ENCODE results near the gene C16orf89.
"Not testable (repeated sequence)": the region's sequence is repeated elsewhere in the genome, so short reads cannot be mapped to it uniquely, and the experiment has no call there.

Gene C16orf89

DNA sequence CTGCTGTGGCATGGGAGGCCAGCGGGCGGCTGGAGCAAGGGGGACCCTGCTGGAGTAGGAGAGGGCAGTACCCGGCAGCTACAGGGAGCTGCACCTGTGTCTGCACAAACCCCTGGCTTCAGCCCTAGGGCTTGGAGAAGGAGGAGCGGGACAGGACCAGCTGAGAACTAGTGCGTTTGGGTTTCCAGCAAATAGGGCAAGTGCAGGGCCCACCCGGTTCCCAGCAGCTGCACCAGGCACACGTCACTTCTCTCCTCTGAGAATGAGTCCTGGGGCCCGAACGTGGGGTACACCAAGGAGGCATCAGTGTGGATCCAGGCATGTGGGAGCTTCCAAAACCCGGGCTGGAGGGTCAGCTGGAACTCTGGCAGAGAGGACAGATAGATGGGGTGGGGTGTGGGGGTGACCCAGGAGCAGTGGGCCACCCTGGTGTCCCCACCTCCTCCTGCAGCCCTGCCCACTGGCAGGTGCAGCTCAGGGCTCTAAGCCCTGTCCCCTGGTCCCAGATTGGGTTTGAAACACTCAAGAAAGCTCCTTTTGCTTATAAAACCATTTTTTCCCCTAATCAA, 5.6 kb downstream of the C16orf89 start:
- peaks cover 10% of the 10 kb centered on the region for H3K4me1 ChIP-seq (ENCODE audit: control insufficient read depth, insufficient read depth, low read length, poor library complexity, severe bottlenecking)
- H3K9me3 ChIP-seq (ENCODE audit: control insufficient read depth, low read length): no peaks in the 10 kb centered on the region
- no peak overlapping the region for H3K4me3 ChIP-seq (ENCODE audit: extremely low read depth, insufficient read depth, low read length, poor library complexity, severe bottlenecking)
- no peak overlapping the region for H3K27ac ChIP-seq (ENCODE audit: low read depth, low read length, severe bottlenecking)
- no peaks in the 10 kb centered on the region for H3K36me3 ChIP-seq (ENCODE audit: control insufficient read depth, insufficient read depth, low read length)
- WGBS, 2 experiments (ENCODE audit: insufficient coverage in 2 of 2): 46 to 56% methylated on average over 8 to 9 of the region's 10 CpGs

DNA sequence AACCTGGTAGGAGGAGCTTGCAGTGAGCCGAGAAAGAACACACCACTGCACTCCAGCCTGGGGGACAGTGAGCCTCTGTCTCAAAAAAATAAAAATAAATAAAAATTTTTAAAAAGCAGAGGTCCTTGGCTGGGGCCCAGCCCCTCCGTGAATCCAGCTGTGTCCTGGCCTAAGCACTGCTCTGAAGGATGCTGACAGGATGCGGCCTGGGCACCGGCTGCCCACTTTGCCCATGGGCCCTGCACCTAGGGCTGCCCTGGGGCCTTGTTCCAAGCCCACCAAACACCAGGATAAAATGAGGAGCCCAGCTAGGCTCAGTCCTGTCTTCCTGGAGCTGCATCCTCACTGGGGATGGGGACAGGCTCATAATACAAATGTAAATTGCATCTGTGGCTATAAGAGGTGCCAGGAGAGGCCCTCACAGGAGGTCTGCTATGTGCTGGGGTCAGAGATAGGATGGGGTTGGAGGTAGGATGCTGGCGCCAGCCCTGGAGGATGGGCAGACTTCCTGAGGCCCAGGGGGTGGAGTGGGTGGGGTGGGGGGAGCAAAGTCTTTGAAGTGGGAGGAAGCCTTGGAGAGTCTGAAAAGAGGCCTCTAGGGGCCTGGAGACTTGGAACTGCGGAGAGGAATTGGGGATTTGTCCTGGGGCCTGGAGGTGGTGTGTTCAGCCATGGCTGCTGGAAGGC, 6.2 kb downstream of the C16orf89 start:
- no peaks in the 10 kb centered on the region for H3K36me3 ChIP-seq (ENCODE audit: control insufficient read depth, insufficient read depth, low read length)
- H3K4me1 ChIP-seq (ENCODE audit: control insufficient read depth, insufficient read depth, low read length, poor library complexity, severe bottlenecking): peaks cover 10% of the 10 kb centered on the region
- 45 to 54% methylated on average over 5 of the region's 6 CpGs for WGBS, 2 experiments (ENCODE audit: insufficient coverage in 2 of 2)
- no peak overlapping the region for H3K4me3 ChIP-seq (ENCODE audit: extremely low read depth, insufficient read depth, low read length, poor library complexity, severe bottlenecking)
- no peaks in the 10 kb centered on the region for H3K9me3 ChIP-seq (ENCODE audit: control insufficient read depth, low read length)
- no peak overlapping the region for H3K27ac ChIP-seq (ENCODE audit: low read depth, low read length, severe bottlenecking)

DNA sequence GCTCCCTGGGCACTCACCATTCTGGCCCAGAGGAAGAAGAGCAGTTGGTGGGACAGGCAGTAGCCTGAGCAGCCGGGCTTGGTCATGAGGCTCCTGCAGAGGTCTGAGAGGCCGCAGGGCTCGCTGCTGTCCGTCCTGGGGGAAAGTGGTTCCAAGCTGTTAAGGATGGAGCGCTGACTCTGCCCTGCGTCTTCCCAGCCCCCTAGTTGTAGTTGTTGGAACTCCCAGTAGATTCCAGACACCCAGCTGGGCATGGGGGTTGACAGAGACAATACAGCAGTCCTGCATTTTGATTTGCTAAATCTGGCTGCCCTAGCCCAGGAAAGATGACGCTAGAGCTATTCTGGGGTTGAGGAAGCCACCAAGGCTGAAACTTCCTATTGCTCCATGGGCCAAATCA, 7.3 kb downstream of the C16orf89 start:
- Histone ChIP-seq H3K4me1 (ENCODE audit: control insufficient read depth, insufficient read depth, low read length, poor library complexity, severe bottlenecking) (peaks cover 10% of the 10 kb centered on the region), H3K9me3 (ENCODE audit: control insufficient read depth, low read length) (no peaks in the 10 kb centered on the region), H3K36me3 (ENCODE audit: control insufficient read depth, insufficient read depth, low read length) (no peaks in the 10 kb centered on the region), H3K27ac (ENCODE audit: low read depth, low read length, severe bottlenecking) (no peak overlapping the region), H3K4me3 (ENCODE audit: extremely low read depth, insufficient read depth, low read length, poor library complexity, severe bottlenecking) (no peak overlapping the region)
- WGBS, 2 experiments (ENCODE audit: insufficient coverage in 2 of 2): 8 to 16% methylated on average over 5 to 6 of the region's 7 CpGs

DNA sequence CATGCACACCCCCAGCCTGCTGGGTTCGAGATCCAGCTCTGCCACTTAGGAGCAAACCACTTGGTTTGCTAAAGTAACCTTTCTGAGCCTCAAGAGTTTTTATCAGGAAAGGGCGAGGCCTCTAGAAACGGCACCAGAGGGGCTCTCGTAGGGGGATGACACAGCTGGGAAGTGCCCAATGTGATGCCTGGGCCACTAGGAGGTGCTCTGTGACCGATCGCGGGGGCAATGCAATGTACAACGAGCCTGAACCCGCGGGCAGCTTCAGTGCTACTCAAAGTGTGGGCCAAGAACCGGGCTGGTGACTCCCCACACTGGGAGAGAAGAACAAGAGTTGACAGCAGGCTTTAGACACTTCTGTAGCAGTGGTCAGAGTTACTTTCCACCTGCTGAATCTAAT, 9.4 kb downstream of the C16orf89 start:
- Histone ChIP-seq H3K36me3 (ENCODE audit: control insufficient read depth, insufficient read depth, low read length) (no peaks in the 10 kb centered on the region), H3K27ac (ENCODE audit: low read depth, low read length, severe bottlenecking) (no peak overlapping the region), H3K9me3 (ENCODE audit: control insufficient read depth, low read length) (no peaks in the 10 kb centered on the region), H3K4me3 (ENCODE audit: extremely low read depth, insufficient read depth, low read length, poor library complexity, severe bottlenecking) (no peak overlapping the region), H3K4me1 (ENCODE audit: control insufficient read depth, insufficient read depth, low read length, poor library complexity, severe bottlenecking) (peaks cover 10% of the 10 kb centered on the region)
- 20 to 21% methylated on average over 11 of the region's 11 CpGs for WGBS, 2 experiments (ENCODE audit: insufficient coverage in 2 of 2)

DNA sequence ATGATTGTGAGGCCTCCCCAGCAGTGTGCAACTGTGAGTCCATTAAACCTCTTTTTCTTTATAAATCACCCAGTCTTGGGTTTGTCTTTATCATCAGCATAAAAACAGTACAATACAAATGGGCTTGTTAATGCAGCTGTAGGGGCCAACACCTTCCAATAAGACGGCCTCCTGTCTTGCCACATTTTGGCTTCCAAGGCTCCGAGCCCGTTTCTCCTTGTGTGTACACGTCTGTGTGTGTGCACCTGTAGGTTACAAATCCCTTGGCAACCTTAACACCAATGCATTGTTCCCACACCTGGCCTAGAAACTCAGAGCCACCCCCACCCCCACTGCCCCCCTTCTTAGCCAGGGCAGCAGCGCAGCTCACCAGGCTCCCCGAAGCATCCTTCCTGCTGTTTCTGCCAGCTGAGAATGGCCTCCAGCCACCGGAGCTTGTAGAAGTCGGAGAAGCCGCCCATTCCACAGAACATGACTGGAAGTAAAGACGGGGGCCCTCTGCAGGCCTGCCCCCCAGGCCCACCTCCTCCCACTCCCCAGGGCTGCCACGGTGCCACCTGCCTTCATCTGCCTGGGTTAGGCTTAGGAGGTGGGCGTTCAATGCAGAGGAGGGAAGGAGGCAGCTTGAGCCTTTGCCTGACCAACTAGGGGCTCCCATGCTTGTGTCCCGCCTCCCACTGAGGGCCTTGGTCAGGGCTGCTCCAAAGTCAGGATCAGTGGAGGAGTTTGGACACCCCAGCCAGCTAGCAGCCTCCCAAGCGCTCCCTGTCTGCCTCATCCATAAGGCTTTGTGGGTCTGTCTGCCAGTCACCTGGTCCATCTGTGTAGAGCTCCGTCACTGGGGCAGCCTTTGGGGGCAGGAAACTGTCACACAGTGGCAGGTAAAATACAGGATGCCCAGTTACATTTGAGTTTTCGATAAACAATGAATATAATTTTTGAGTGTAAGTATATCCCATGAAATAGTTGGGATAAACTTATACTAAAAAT, 10.6 kb downstream of the C16orf89 start:
- Histone ChIP-seq H3K4me3 (ENCODE audit: extremely low read depth, insufficient read depth, low read length, poor library complexity, severe bottlenecking) (no peak overlapping the region), H3K36me3 (ENCODE audit: control insufficient read depth, insufficient read depth, low read length) (no peaks in the 10 kb centered on the region), H3K27ac (ENCODE audit: low read depth, low read length, severe bottlenecking) (no peak overlapping the region), H3K9me3 (ENCODE audit: control insufficient read depth, low read length) (no peaks in the 10 kb centered on the region), H3K4me1 (ENCODE audit: control insufficient read depth, insufficient read depth, low read length, poor library complexity, severe bottlenecking) (peaks cover 10% of the 10 kb centered on the region)
- WGBS, 2 experiments (ENCODE audit: insufficient coverage in 2 of 2): 88 to 91% methylated on average over 12 of the region's 16 CpGs

DNA sequence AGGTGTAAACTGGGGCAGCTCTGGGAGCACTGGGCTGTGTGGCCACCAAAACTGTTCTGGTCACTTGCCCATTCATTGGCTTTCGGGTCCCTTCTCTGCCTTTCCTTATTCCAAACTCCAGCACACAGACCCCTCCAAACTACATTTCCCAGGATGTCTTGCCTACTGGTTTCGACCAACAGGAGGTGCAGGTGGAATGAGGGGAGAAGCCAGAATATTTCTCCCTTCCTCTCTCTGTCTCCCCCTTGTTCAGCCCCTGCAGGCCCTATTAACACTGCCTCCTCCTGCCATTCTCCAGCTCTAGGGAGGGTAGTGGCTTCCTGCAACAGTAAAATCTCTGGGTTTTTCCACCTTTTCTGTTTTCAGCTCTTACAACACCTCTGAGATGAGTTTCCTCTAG, 18.8 kb downstream of the C16orf89 start:
- 60% methylated on average over 1 of the region's 2 CpGs; no CpG with 5 or more reads in 1 of the 2 experiments for WGBS, 2 experiments (ENCODE audit: insufficient coverage in 2 of 2)
- Histone ChIP-seq H3K36me3 (ENCODE audit: control insufficient read depth, insufficient read depth, low read length) (no peaks in the 10 kb centered on the region), H3K27ac (ENCODE audit: low read depth, low read length, severe bottlenecking) (no peak overlapping the region), H3K4me1 (ENCODE audit: control insufficient read depth, insufficient read depth, low read length, poor library complexity, severe bottlenecking) (peaks cover 11% of the 10 kb centered on the region), H3K9me3 (ENCODE audit: control insufficient read depth, low read length) (no peaks in the 10 kb centered on the region), H3K4me3 (ENCODE audit: extremely low read depth, insufficient read depth, low read length, poor library complexity, severe bottlenecking) (no peak overlapping the region)

DNA sequence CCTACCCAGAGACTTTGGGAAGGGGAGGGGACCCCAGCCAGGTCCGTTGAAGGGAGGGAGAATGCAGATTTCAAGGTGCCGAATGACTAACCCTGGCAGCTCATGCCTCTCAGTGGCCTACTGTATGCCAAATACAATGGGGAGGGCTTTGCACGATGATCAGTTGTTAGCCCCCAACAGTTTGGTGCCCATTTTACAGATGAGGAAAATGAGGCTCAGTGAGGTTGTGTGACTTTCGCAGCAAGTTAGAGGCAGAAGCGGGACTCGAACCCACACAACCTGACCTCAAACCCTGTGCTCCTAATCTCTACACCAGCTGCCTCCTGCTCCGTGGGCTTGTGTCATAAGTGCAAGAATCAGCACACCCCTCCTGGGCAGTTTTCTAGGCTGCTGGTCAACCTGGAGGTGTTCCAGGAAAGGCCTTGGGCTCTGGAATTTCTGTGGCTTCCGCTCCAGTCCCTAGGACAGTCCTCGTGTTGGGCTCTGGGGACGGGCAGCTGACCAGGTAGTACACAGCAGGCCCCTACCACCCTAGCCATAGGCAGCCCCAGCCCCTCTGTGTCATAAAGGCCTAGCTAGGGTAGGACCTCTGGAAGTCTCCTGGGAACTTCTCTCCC, 20.1 kb downstream of the C16orf89 start:
- H3K36me3 ChIP-seq (ENCODE audit: control insufficient read depth, insufficient read depth, low read length): no peaks in the 10 kb centered on the region
- peaks cover 20% of the 10 kb centered on the region for H3K4me1 ChIP-seq (ENCODE audit: control insufficient read depth, insufficient read depth, low read length, poor library complexity, severe bottlenecking)
- H3K27ac ChIP-seq (ENCODE audit: low read depth, low read length, severe bottlenecking): no peak overlapping the region
- 92 to 94% methylated on average over 7 to 10 of the region's 10 CpGs for WGBS, 2 experiments (ENCODE audit: insufficient coverage in 2 of 2)
- H3K4me3 ChIP-seq (ENCODE audit: extremely low read depth, insufficient read depth, low read length, poor library complexity, severe bottlenecking): no peak overlapping the region
- H3K9me3 ChIP-seq (ENCODE audit: control insufficient read depth, low read length): no peaks in the 10 kb centered on the region

DNA sequence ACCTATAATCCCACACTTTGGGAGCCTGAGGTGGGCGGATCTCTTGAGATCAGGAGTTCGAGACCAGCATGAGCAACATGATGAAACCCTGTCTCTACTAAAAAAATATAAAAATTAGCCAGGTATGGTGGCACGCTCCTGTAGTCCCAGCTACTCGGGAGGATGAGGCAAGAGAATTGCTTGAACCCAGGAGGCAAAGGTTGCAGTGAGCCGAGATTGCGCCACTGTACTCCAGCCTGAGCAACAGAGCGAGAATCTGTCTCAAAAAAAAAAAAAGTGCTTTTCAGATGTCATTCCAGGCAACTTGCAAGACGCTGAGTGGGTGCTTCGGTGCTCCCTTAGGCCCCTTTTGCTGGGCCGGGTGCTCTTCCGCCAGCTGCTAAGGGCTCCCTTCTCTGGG, 21.2 kb downstream of the C16orf89 start:
- not testable (repeated sequence) for H3K9me3 ChIP-seq (ENCODE audit: control insufficient read depth, low read length); H3K27ac ChIP-seq (ENCODE audit: low read depth, low read length, severe bottlenecking); H3K36me3 ChIP-seq (ENCODE audit: control insufficient read depth, insufficient read depth, low read length); H3K4me3 ChIP-seq (ENCODE audit: extremely low read depth, insufficient read depth, low read length, poor library complexity, severe bottlenecking)
- peaks cover 26% of the 10 kb centered on the region for H3K4me1 ChIP-seq (ENCODE audit: control insufficient read depth, insufficient read depth, low read length, poor library complexity, severe bottlenecking)
- 93 to 95% methylated on average over 9 of the region's 11 CpGs for WGBS, 2 experiments (ENCODE audit: insufficient coverage in 2 of 2)

DNA sequence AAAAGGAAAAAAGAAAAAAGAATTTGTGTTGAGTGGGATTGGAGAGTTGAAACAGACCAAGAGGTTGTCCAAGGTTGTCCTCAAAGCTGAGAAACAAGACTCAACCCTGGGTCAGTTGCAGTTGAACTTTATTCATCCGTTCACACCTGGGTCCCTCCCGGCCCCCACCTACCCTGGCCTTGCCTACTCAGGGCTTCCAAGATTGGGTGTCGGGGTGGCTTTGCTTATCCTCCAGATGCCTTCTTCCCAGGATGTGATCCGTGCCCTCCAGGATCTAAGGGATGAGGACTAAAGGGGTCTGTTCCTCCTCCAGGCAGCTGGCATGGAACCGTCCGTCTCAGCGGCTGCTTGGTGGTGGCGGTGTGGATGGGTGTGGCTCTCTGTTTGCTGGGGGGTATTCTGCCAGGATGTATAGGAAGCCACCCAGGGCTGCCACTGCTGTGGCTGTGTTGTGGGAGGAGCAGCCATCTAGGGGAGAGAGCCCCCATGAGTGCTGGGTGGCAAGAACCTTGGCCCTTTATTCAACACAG, 21.7 kb downstream of the C16orf89 start:
- Histone ChIP-seq H3K27ac (ENCODE audit: low read depth, low read length, severe bottlenecking) (no peak overlapping the region), H3K4me3 (ENCODE audit: extremely low read depth, insufficient read depth, low read length, poor library complexity, severe bottlenecking) (no peak overlapping the region), H3K9me3 (ENCODE audit: control insufficient read depth, low read length) (no peaks in the 10 kb centered on the region), H3K4me1 (ENCODE audit: control insufficient read depth, insufficient read depth, low read length, poor library complexity, severe bottlenecking) (peaks cover 26% of the 10 kb centered on the region), H3K36me3 (ENCODE audit: control insufficient read depth, insufficient read depth, low read length) (no peaks in the 10 kb centered on the region)
- 93 to 94% methylated on average over 8 of the region's 8 CpGs for WGBS, 2 experiments (ENCODE audit: insufficient coverage in 2 of 2)

DNA sequence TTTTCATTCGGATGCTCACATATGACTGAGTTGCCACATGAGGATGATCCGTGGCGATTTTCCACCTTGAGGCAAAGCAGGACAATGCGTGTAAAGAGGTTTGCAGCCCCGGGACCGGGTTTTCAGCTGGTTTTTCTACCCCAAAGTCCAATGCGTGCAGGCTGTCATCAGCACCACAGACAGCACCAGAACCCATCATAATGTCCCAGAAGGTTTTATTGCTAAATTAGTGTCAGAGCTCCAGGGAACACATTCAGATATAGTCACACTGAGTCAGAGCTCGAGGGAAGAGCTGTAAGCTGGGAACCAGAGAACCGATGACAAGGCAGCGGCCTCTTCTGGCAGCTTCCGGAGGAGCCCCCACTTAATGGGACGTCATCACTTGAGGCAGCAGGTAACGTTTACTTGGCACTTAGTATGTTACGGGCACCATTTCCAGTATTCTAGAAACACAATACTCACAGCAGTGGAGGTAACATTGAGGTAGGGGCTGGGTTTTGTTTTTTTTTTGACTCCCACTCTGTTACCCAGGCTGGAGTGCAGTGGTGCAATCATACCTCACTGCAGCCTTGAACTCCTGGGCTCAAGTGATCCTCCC, 23.1 kb downstream of the C16orf89 start:
- WGBS, 2 experiments (ENCODE audit: insufficient coverage in 2 of 2): 74 to 75% methylated on average over 10 to 12 of the region's 14 CpGs
- H3K27ac ChIP-seq (ENCODE audit: low read depth, low read length, severe bottlenecking): no peak overlapping the region
- no peaks in the 10 kb centered on the region for H3K9me3 ChIP-seq (ENCODE audit: control insufficient read depth, low read length)
- no peak overlapping the region for H3K4me3 ChIP-seq (ENCODE audit: extremely low read depth, insufficient read depth, low read length, poor library complexity, severe bottlenecking)
- H3K4me1 ChIP-seq (ENCODE audit: control insufficient read depth, insufficient read depth, low read length, poor library complexity, severe bottlenecking): peaks cover 26% of the 10 kb centered on the region
- no peaks in the 10 kb centered on the region for H3K36me3 ChIP-seq (ENCODE audit: control insufficient read depth, insufficient read depth, low read length)
